A172 (cell line): ENCODE data around the gene GLB1L2. TPM values are rescaled to one million over a fixed set of nuclear protein-coding genes. Genes with fewer than 3 reads are reported as not detected.

Experiments used
- DNase-seq: peaks from one replicate; pipeline ENCODE4 v3.0.0-alpha.2; 2015; ENCODE audit warnings: low spot score
- total RNA-seq: library from RNA; depleted of rRNA; stranded (reverse); fragments of >200 nt; shearing (Covaris generic); gene quantifications from 2 replicates; pipeline ENCODE4 v1.2.3, GENCODE V29; 2014

Gene GLB1L2
- total RNA-seq, 1 experiment from 2014 or later, result 4.7 TPM

DNA sequence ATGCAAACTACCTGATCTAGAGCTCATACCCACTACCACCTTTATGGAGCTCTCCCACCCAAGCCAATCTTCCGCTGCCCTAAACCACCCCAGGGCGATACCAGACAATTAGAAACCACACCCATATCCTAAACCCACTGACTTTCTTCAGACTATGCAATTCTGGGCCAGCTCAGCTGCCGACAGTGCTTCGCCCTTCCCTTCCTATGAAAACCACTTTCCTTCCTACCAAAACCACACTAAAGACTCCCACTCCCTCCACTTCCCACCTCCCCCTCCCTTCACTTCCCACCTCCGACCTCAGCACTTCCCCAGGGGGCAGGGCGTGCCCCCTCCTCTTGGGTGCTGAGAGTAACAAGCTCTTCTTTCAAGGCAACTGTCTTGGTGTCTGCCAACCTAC, 55.2 kb downstream of the GLB1L2 start:
- no peak for DNase-seq

DNA sequence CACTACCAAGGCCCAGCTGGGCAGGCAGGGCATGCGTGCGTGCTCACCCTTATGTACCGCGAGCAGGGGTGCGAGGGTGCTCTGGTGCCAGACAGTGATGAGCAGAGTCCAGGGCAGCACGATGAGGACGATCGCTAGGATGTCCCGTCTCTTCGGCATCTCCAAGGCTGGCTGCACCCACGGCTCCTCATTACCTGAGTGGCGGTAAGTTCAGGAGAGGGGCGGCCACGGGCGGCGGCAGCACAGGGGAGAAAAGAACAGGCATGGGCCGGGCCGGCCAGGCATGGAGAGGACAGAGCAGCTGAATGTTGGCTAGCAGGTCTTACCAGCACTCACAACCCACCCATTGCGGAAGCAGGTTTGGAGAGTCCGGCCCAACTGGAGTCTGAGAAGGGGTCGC, 55.7 kb downstream of the GLB1L2 start:
- DNase-seq, result no peak

DNA sequence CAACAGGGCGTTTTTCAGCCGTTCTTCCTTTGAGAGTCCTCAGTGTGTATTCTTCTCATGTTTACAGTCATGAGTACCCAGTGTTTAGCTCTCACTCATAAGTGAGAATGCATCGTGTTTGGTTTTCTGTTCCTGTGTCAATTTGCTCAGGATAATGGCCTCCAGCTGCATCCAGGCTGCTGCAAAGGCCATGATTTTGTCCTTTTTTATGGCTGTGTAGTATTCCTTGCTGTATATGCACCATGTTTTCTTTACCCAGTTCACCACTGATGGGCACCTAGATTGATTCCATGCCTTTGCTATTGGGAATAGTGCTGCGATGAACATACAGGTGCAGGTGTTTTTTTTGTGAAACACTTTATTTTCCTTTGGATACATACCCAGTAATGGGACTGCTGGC, 56.8 kb downstream of the GLB1L2 start:
- no peak for DNase-seq

DNA sequence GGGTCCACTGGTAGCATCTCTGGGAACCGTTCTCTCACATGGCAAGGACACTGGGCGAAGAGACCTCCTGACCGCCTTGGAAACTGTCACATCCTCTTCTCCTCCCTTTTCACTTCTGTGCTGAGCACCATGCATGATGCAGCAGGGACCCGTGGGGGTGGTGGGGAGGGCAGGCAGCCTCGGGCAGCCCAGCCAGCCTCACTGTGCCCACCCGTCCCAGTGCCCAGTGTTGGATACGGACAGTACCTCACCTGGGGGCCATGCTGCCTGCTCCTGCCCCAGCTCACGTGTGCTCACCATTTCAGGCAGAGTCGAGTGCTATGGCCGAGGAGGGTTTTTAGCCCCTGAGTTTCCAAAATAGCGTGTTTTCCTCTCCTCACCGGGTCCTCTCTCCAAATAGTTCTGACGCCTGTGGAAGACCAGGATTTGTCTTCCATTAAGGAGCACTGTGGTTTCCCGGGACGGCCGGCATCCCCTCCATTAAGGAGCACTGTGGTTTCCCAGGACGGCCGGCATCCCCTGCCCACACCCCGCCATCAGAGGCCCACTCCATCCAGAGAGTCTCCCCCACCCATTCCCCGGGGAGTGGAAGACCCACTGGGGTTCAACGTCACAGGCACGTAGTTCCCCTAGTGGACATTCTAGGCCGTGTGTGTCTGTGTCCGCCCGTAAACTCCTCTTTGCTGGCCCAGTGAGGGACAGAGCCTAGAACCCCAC, 57.8 kb downstream of the GLB1L2 start:
- no peak for DNase-seq

DNA sequence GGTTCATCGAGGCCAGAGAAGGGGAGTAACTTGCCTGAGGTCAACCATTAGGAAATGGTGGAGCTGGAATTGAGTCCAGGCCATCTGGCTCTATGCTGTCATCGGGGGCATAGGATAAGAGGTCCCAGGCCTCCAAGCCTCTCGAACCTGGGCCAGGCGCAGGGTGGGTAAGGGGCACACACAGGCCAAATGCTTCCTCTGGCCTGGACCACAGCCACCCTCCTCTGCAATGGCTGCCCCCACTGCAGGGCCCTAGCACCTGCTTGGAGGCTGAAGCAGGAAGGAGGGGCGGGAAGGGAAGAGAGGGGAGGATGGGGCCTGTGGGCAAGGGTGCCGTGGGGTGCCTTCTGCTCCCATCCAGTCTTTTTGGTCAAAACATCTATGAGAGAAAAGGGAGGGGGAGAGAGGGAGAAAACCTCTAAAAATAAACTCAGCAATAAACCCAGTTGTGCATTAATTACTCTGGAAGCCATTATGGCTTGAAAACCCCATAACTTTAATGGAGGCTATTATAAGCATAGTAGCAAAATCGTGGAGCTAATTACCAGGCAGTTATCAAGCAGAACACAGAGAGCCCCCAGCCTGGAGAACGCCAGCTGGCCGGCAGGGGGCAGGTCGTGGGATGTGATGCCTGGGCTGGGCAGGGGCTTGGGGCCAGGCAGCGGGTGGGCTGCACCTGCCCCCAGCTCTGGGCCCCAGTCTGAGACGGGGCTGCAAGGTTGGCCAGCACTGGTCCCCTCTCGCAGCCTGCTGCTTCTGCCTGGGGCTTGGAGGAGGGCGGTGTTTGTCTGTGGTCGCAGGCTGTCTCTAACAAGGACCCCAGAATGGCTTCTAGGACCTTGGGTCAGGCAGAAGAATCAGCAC, 59.1 kb downstream of the GLB1L2 start:
- no peak for DNase-seq

DNA sequence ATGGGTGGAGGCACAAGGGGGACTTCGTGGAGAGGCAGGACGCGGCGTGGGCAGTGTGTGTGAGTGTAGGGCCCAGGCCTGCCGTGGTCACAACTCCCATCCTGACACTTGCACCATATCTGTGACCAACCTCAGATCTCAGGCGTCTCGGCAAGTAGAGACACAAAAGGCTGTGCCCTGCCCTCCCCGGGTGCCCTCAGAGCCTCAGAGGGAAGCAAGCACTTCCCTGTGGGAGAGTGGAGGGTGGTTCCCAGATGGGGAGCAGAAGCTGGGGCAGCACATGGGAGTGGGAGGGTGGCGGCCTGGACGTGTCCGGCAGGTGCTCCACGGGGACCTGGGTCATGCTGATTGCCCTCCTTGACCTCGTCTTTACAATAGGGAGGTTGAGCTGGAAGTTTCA, 59.9 kb downstream of the GLB1L2 start:
- no peak for DNase-seq

DNA sequence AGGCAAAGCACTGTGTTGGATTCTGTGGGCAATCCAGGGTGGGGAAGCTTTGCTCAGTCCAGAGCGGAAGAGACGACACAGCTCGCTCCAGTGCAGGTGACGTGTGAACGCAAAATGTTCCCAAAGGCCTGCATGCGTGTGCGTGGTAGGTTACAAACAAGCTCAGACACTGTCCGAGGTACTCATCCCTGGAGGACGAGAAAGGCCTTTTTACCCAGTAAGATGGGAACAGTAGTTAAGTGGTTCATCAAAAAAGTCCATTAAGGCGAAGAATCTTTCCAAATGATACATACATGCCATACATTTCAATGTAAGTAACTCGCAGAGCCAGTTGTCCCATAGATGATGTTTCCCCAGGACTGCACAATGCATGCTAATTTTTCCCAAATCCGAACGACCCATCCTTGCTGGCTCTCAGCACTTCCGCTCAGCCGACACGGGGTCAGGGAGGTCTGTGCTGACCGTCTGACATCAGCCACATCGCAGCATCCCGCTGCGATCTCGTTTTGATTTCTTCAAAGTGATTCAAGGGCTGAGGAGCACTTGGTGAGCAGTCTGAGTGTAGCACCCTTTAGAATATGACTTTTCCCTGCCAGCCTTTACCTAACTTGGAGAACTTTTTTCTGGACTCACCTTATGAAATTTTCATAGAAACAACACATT, 61.3 kb downstream of the GLB1L2 start:
- DNase-seq, result no peak

DNA sequence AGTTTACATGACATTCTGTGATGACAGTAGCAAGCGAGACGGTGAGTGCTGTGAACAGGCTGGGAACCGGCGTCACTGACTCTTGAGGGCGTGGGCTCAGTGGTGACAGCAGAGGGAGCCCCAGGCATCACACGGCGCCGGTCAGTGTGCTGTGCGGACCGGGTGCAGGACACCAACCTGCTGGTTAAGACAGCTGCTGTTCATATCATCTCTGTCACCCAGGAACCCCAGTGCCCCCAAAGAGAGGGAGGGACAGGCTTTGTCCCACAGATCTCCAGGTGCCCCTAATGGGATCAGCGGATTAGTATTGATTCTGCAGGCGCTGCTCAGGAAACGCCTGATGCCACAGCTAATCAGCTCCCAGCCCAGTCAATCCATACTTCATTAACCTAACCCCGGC, 61.9 kb downstream of the GLB1L2 start:
- no peak for DNase-seq

DNA sequence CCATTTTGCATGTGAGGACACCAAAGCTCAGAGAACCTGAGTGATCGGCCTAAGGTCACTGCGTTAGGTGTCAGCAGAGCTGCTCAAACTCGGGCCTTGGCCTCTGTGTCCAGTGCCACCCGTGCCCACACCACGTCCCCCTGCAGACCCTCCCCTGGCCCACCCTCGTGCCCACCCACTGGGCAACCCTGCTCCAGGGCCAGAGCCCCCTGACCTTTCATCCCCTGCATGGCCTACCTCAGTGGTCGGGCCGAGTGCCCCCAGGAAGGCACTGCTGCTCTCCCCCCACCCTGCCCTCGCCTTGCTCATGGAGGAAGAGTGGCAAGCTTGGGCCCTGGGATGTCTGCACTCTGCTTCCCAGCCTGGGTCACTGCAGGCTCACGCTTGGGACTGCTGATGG, 62.5 kb downstream of the GLB1L2 start:
- no peak for DNase-seq

DNA sequence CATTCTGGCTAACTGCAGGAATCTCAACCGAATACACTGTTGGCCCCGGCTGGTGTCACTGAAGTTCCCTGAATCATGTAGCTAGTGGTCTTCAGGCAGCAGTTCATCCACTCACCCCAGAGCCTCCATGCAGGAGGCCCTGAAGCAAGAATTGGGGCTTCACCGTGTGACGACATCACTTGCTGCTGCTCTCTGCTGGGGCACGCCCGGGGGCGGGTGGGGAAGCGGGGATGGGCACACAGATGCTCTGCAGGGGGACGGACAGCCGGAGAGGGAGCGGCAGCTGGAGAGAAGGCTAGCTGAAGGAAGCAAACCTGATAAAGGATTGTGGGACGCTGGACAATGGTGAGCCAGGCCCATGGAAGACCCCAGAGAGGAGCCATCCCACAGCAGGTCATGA, 63.2 kb downstream of the GLB1L2 start:
- DNase-seq, result no peak

DNA sequence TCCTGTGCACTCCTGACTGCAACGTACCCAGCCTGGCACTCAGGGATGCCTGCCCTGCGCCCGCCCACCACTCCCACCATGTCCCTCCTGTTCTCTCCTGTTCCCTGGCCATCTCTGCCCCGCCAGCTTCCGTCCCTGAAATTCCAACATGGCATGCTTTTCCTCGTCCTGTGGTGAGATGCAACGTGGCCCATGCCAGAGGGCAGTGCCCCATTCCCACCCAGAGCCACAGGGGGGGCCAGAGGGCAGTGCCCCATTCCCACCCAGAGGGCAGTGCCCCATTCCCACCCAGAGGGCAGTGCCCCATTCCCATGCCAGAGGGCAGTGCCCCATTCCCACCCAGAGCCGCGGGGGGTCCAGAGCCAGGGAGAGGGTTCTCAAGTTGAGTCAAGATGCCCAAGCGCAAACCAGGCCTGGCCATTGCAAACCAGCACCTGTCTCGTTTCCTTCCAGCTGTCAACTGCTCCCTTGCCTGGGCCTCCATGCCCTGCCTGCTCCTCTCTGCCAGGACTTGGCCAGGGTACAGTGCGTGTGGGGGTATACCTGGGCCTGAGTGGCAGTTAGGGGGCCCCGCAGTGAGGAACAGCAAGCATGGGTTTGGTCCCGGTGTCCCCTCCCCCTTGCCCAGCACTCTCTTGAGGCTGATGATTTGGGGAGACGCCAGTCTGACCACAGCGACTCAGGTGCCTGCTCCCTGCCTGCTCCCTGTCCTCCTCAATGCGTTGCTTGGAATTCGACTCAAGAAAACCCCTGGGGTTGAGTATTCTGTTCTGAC, 65.7 kb downstream of the GLB1L2 start:
- no peak for DNase-seq

DNA sequence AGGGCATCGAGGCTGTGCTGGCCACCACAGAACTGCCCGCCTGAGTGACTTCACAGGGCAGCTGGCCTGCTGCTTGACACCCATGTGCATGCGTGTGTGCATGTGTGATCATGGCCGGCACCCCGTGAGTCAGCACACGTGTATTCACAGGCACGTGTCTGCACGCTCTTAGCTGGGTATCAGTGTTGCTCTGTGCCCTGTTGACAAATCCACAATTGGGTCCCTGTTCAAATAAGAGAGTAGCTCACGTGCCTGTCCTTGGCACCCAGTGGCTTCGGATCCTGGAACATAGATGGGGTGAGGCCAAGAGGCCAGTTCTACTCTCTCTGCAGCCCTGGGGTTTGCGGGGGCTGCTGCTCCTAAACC, 66.3 kb downstream of the GLB1L2 start:
- no peak for DNase-seq

DNA sequence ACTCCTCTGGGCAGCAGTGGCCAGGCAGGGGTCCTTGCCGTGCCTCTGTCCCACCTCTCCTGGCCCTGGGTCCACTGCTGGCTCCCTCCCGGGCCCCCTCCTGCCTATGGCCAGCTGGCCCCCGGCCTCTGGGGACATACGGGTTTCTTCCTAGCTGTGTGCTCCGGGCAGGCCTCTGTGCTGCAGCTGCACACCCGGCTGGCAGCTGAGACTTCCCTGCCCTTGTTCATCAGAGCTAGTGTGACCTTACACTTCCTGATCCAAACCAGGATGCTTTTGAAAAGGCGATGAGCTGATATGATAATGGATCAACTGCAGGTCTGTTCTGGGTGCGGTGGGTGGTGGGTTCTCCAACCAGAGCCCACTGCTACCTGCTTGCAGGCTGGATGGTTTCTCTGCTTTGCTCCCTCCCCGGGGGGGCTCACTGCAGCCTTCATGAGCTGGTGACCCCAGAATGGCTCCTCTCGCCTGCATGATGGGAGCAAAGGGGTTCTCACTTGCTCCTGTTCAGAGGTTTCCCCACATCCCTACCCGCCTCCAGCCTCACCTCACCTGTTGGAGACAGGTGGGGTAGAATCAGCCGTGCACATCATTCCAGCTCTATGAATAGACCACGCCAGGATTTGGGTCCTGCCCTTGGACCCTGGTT, 67.0 kb downstream of the GLB1L2 start:
- DNase-seq, result no peak

DNA sequence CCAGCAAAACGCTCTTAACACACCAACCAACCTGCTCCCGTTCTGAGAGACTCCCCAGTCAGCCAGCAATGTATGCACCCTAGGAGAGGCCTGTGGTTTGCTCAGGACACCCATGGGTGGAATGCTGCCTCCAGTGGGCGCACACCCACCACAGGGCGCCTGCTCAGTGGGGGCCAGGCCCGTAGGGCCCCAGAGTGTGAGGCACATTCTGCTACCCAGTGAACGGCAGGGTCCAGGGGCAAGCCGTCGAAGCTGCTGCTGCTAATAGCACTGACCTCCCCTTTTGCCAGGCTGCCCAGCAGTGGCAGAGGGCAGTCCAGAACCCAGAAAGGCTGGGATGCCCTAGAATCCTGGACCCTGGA, 67.5 kb downstream of the GLB1L2 start:
- no peak for DNase-seq

DNA sequence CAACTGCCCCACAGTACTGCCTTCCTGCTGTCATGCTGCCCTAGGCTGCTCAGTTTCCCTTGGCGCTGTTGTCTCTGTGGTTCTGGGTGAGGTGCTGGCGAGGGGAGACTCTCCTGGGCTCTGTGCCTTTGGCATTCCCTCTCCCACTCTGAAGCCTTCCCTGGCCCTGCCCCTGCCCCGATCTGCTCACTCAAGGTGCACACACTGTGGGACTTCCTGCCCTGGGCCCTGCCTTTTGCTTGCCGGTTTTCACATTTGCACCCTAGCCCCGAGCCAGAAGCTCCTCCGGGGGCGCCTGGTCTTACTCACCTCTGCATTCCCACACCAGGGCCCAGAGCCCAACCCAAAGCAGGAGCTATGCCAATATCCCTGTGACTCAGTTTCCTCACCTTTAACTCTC, 68.2 kb downstream of the GLB1L2 start:
- no peak for DNase-seq

DNA sequence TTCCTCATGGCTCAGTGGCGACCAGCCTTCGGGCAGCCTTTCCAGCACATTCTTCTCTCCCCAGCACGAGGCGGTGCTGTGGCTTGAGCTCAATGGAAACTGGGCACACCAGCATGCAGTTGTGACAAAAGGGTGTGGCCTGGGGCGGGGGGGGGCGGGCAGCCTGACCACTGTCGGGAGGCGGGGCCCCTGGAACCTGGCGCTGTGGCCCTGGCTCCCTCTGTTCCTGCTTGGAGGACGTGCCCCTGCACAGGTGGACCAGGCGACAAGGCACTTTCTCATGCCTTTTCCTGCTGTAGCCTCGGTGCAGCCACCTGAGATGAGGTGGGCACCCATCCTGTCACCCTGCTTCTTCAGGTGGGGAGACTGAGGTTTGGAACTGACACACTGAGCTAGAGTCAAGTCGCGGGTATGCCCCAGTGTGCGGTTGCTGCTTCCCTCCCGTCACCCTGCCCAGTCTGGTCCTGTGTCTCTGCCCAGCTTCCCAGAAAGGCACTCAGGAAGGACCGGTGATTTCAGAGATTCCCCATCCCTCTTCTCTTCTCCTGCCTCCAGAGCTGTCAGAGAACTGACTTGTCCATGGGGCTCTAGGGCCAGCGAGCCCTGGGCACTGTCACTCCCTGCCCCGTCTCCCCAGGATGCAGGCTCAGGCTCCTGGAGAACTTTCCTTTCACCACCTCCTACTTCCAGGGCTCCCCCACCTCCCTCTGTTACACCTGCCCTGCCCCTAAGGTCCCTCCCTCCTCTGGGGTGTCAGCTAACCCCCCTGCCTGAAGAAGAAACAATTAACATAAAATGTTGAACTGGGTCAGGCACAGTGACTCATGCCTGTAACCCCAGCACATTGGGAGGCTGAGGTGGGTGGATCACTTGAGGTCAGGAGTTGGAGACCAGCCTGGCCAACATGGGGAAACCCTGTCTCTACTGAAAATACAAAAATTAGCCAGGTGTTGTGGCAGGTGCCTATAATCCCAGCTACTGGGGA, 70.3 kb downstream of the GLB1L2 start:
- peak; percentile 15 for DNase-seq

DNA sequence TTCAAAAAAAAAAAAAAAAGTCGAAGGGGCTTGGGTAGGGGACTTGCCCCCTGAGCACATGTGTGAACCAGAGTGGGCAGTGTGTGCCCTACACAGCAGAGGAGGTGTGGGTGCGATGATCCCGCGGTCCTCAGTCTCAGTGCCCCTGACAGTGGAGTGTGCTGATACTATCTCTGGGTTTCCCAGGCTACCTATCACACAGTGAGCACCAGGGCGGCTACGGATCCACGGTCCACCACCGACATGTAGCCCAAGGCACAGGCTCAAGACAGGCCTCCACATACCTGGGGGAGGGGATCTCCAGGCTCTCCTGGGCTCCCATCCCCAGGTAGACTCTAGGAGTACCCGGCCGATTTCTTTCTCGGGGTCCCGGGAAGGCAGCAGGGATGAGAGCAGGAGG, 71.1 kb downstream of the GLB1L2 start:
- DNase-seq, result no peak

DNA sequence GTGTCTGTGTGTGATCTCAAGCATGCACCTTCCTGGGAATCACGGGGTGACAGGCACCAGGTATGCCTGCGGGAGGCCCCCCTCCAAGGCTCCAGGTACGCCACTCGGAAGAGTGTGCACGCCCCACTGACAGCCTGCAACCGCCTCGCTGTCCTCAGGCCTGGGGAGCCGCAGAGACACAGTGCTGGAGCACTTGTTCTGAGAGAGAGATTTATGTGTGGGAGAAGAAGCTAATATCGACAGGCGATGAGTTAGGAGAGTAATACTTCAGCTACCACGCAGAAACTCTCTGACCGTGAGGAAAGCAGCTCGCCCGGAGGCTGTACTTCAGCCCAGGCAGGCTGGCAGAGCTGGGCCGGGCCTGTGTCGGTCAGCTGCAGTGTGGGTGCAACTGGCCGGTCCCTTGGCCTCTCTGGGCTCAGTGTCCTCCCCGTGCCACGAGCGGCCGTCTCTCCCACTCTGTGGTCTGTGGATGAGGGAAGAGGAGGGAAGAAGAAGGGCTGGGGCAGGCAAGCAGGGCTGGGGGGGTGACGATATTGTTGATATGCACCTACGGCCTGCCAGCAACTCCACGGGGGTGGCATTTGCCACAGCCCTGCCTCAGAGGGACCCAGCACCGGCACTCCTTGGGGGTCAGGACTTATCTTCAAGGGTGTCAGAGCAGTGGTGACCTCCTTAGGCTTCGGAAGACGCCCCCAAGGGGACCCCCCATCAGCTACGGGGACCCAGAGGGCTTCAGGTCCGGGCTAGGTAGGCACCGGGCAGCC, 73.0 kb downstream of the GLB1L2 start:
- DNase-seq, result no peak

DNA sequence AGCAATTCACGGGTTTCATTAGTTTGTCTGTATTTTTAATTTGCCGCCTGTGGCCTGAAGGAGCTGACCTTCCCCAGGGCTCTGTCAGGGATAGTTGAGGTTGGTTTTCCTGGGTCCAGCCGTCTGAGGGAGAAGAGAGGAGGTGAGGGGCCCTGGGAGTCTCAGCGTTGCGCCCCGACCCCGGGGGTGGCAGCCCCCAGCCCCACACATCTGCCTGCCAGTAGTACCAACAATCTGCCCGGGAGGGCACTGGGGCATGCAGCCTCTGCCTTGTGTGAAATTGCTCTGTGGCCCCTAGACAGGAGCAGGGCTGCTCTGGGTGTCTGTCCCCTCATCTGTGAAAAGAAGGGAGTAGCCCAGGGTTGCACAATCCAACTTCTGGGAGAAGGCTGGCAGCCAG, 73.6 kb downstream of the GLB1L2 start:
- no peak for DNase-seq

DNA sequence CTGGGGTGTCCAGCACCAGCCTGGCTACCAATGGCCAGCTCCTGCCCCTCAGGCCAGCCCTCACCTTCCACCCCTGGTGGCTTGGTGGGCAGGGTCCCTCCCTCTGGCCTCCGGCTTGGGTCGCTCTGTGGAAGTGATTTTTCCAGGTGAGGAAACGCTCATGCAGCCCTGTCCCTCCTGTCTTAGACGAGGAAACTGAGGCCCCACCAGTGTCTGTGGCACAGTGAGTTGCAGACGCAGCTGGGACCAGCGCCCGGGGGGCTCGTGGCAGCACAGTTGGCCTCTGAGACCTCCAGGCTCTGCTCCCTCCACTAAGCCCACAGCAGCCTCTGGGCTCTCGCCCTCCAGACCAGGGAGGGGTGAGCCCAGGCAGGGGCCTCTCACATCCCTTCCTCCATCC, 74.1 kb downstream of the GLB1L2 start:
- DNase-seq, result no peak
